Endothelial cell of umbilical vein (primary cell): ENCODE data around the gene OSER1. TPM values are rescaled to one million over a fixed set of nuclear protein-coding genes. Genes with fewer than 3 reads are reported as not detected.

Experiments used
- BruUV-seq: library from RNA; stranded (reverse); fragments of 400-500 nt; replicated peaks from 2 replicates; lab custom pipeline; 2021; lab: Mats Ljungman, UMichigan
- CTCF ChIA-PET: fragments of 300-600, 350-600 bp; sonication (Branson Sonifier 250); formaldehyde crosslinking; loops from one replicate; lab custom pipeline; 2021; ENCODE audit warnings: antibody characterized with exemption, inconsistent platforms; lab: Charles Lee
- POLR2A ChIA-PET: fragments of 300-600, 350-600 bp; sonication (Branson Sonifier 250); formaldehyde crosslinking; loops from one replicate; lab custom pipeline; 2021; ENCODE audit warnings: antibody characterized with exemption, inconsistent platforms; lab: Charles Lee
- DNase-seq: peaks from one replicate; pipeline ENCODE4 v3.0.0-alpha.2; 2011; ENCODE audit warnings: low read depth, low spot score
- FAIRE-seq: peaks from 2 replicates; lab custom pipeline; 2011; peaks lifted over from hg19 to GRCh38; lab: Jason Lieb, UNC
- H2AFZ ChIP-seq: 2 replicates; pipeline ENCODE4 v1.6.0; 2012; ENCODE audit warnings: low read depth, low read length, control low read depth, inconsistent platforms
- H3K27ac ChIP-seq: 2 replicates; pipeline ENCODE4 v1.5.1; 2011; ENCODE audit warnings: low read depth, mild to moderate bottlenecking, control low read depth, low read length, moderate library complexity; ENCODE audit not compliant: insufficient read depth
- H3K27me3 ChIP-seq, 2 experiments: 2 replicates each; pipeline versions ENCODE4 v1.6.0 to v1.6.1; 2011; ENCODE audit warnings: low read length in 2 of 2, mixed read lengths in 1 of 2; ENCODE audit not compliant: control insufficient read depth in 2 of 2, insufficient read depth in 2 of 2
- H3K36me3 ChIP-seq, 2 experiments: 2 replicates in 1 of 2; 3 replicates in 1 of 2; pipeline ENCODE4 v1.5.1; 2011; ENCODE audit warnings: low read length in 2 of 2, mild to moderate bottlenecking in 1 of 2, moderate library complexity in 1 of 2; ENCODE audit not compliant: control insufficient read depth in 2 of 2, insufficient read depth in 2 of 2; ENCODE audit errors: extremely low read depth in 1 of 2
- H3K4me1 ChIP-seq: 3 replicates; pipeline ENCODE4 v1.5.1; 2011; ENCODE audit warnings: mild to moderate bottlenecking, low read length; ENCODE audit not compliant: control insufficient read depth, insufficient read depth; ENCODE audit errors: extremely low read depth
- H3K4me2 ChIP-seq: 2 replicates; pipeline ENCODE4 v1.6.1; 2011; ENCODE audit warnings: low read length, control low read depth, mixed read lengths; ENCODE audit not compliant: insufficient read depth
- H3K4me3 ChIP-seq, 3 experiments: fragments of 200-600 bp in 1 of 3; sonication (generic), shearing (Covaris generic) in 1 of 3; replicated peaks in 1 of 3; 2 replicates each; pipeline ENCODE4 v1.5.1; 2011 to 2016; ENCODE audit warnings: control low read depth in 3 of 3, low read length in 3 of 3, mild to moderate bottlenecking in 2 of 3, inconsistent platforms in 1 of 3, low read depth in 1 of 3, moderate library complexity in 1 of 3; ENCODE audit not compliant: insufficient read depth in 1 of 3
- H3K79me2 ChIP-seq: 2 replicates; pipeline ENCODE4 v1.6.0; 2012; ENCODE audit warnings: low read length, inconsistent platforms; ENCODE audit not compliant: control insufficient read depth, insufficient read depth
- H3K9ac ChIP-seq: replicated peaks from 2 replicates; pipeline ENCODE3; 2011; ENCODE audit warnings: low read length, control low read depth; ENCODE audit not compliant: insufficient read depth; ENCODE audit errors: extremely low read depth
- H3K9me1 ChIP-seq: replicated peaks from 3 replicates; pipeline ENCODE4 v1.6.0; 2011; ENCODE audit warnings: mild to moderate bottlenecking, low read length; ENCODE audit not compliant: control insufficient read depth, insufficient read depth; ENCODE audit errors: extremely low read depth
- H3K9me3 ChIP-seq: replicated peaks from 2 replicates; pipeline ENCODE4 v1.5.1; 2012; ENCODE audit warnings: low read length, inconsistent platforms; ENCODE audit not compliant: control insufficient read depth, insufficient read depth
- H4K20me1 ChIP-seq: replicated peaks from 2 replicates; pipeline ENCODE3; 2011; ENCODE audit warnings: mild to moderate bottlenecking, low read length; ENCODE audit not compliant: control insufficient read depth, insufficient read depth; ENCODE audit errors: extremely low read depth
- EZH2 ChIP-seq: IDR thresholded peaks from 2 replicates; pipeline ENCODE4 v1.6.1; 2012; ENCODE audit warnings: borderline replicate concordance, low read depth, mild to moderate bottlenecking, moderate library complexity, low read length, inconsistent platforms; ENCODE audit not compliant: severe bottlenecking
- FOS ChIP-seq: IDR thresholded peaks from 2 replicates; pipeline ENCODE4 v1.6.1; 2011; ENCODE audit warnings: mild to moderate bottlenecking, low read length, moderate library complexity, borderline replicate concordance; ENCODE audit not compliant: insufficient read depth
- GATA2 ChIP-seq: IDR thresholded peaks from 2 replicates; pipeline ENCODE4 v1.7.0; 2011; ENCODE audit warnings: low read depth, mild to moderate bottlenecking, moderate library complexity, mixed read lengths, low read length; ENCODE audit not compliant: insufficient read length, insufficient read depth
- JUN ChIP-seq: IDR thresholded peaks from 2 replicates; pipeline ENCODE4 v1.6.1; 2011; ENCODE audit warnings: borderline replicate concordance, low read depth; ENCODE audit not compliant: insufficient read length, insufficient read depth
- MYC ChIP-seq: IDR thresholded peaks from one replicate; pipeline ENCODE4 v1.6.1; 2011; ENCODE audit warnings: mild to moderate bottlenecking, low read depth, low read length
- POLR2A ChIP-seq: IDR thresholded peaks from 2 replicates; pipeline ENCODE4 v1.6.1; 2012; ENCODE audit warnings: low read depth, mild to moderate bottlenecking, control low read depth, low read length
- POLR2AphosphoS5 ChIP-seq: IDR thresholded peaks from 2 replicates; pipeline ENCODE4 v1.6.1; 2012; ENCODE audit warnings: low read depth, mild to moderate bottlenecking, control low read depth, low read length, moderate library complexity; ENCODE audit not compliant: insufficient read depth
- dilution Hi-C: fragments of 300-500 bp; cut with MboI; formaldehyde crosslinking; loops from one replicate; pipeline ENCODE4 v1.15.0; 2019; ENCODE audit warnings: low sequenced_read_pairs; ENCODE audit not compliant: extremely low pct_ligation_motif_present
- intact Hi-C: fragments of 100-400 bp; cut with micrococcal nuclease; formaldehyde crosslinking; loops from one replicate; pipeline ENCODE4 v1.10.0; 2022
- polyA plus RNA-seq, 4 experiments: library from polyadenylated mRNA; depleted of rRNA in 3 of 4; stranded (reverse) in 3 of 4; unstranded in 1 of 4; fragments of >200 nt; gene quantifications; 2 replicates each; pipeline versions ENCODE4 v1.2.1 to v1.2.3, GENCODE V29; 2011 to 2012; ENCODE audit warnings: missing spikeins in 1 of 4
- total RNA-seq: library from RNA; stranded (reverse); gene quantifications from 2 replicates; pipeline ENCODE4 v1.2.3, GENCODE V29; 2021
- TF ChIP-seq, protein P1 (sequence below): IDR thresholded peaks from 2 replicates; pipeline ENCODE4 v1.6.1; 2011; ENCODE audit not compliant: insufficient read depth, insufficient read length
- TF ChIP-seq, protein P2 (sequence below), 2 donors: IDR thresholded peaks; 1 replicate in 1 of 2; 2 replicates in 1 of 2; pipeline ENCODE4 v1.5.1; 2011; ENCODE audit warnings: low read length in 2 of 2, mild to moderate bottlenecking in 2 of 2, moderate library complexity in 2 of 2, control low read depth in 1 of 2, inconsistent platforms in 1 of 2, low read depth in 1 of 2; ENCODE audit not compliant: insufficient read depth in 1 of 2; ENCODE audit errors: extremely low read depth in 1 of 2

OSER1 gene
- total and polyA plus RNA-seq, 2 donors (not counting 3 experiments of a cell fraction or from before 2014, with no cell fraction given) = 30.8 to 36.0 TPM

DNA sequence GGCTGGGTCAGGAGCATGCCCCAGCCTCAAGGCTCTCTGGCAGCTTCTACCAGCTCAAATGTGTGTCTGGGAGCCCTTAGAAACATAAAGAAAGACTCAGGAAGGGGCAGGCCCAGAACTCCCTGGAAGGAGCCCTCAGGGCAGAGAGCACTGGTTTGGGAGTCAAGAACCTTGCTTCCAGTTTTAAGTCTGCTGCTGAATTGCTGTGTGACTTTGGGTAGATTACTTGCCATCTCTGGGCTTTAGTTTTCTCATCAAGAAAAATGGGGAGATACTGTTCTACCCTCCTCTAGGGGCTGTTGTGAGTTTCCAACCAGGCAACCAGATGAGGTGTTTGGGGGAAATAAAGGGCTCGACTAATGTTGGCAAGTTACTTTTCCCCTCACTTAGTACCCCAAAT lies 45.4 kb upstream of the OSER1 start:
- Histone ChIP-seq H3K79me2 (no peaks in the 10 kb centered on the region), H3K27ac (no peak overlapping the region), H3K27me3 (no peaks in the 10 kb centered on the region), H3K9me3 (no peaks in the 10 kb centered on the region), H3K4me3 (no peak overlapping the region), H3K36me3 (no peaks in the 10 kb centered on the region), H4K20me1 (no peaks in the 10 kb centered on the region), H3K4me1 (no peaks in the 10 kb centered on the region), H2AFZ (no peak overlapping the region), H3K9ac (no peak overlapping the region), H3K9me1 (no peaks in the 10 kb centered on the region), H3K4me2 (no peak overlapping the region)
- intact Hi-C loops (no loop called here), dilution Hi-C loops (no loop called here)
- DNase-seq (no peak), FAIRE-seq (no peak)
- TF ChIP-seq, protein P1, sequence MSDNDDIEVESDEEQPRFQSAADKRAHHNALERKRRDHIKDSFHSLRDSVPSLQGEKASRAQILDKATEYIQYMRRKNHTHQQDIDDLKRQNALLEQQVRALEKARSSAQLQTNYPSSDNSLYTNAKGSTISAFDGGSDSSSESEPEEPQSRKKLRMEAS = no peak
- no peak for TF ChIP-seq FOS
- no peak for TF ChIP-seq EZH2
- TF ChIP-seq POLR2A = no peak
- TF ChIP-seq, protein P2, sequence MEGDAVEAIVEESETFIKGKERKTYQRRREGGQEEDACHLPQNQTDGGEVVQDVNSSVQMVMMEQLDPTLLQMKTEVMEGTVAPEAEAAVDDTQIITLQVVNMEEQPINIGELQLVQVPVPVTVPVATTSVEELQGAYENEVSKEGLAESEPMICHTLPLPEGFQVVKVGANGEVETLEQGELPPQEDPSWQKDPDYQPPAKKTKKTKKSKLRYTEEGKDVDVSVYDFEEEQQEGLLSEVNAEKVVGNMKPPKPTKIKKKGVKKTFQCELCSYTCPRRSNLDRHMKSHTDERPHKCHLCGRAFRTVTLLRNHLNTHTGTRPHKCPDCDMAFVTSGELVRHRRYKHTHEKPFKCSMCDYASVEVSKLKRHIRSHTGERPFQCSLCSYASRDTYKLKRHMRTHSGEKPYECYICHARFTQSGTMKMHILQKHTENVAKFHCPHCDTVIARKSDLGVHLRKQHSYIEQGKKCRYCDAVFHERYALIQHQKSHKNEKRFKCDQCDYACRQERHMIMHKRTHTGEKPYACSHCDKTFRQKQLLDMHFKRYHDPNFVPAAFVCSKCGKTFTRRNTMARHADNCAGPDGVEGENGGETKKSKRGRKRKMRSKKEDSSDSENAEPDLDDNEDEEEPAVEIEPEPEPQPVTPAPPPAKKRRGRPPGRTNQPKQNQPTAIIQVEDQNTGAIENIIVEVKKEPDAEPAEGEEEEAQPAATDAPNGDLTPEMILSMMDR (IDR thresholded peaks at IDR 0.05; ENCODE audit: extremely low read depth in 1 of 2, insufficient read depth in 1 of 2, low read depth in 1 of 2, low read length in 2 of 2) = no peak
- TF ChIP-seq JUN = no peak
- no peak for TF ChIP-seq MYC
- no peak for TF ChIP-seq GATA2
- TF ChIP-seq POLR2AphosphoS5 = no peak
- BruUV-seq = no TSS peak
- ChIA-PET CTCF (no interaction called here), POLR2A (no interaction called here)
